ENCODE data around the gene CXCL11. TPM values are rescaled to one million over a fixed set of nuclear protein-coding genes. Genes with fewer than 3 reads are reported as not detected.

CXCL11 gene
- total and polyA plus RNA-seq, 2 experiments from 2014 or later = not detected

GRCh38 chr4:76009311-76009710, 26.6 kb downstream of the CXCL11 start:
- Histone ChIP-seq H3K27ac (no peak overlapping the region), H3K9me2 (ENCODE audit: insufficient read depth) (no peaks in the 10 kb centered on the region), H3K4me3 (no peak overlapping the region), H3F3A (ENCODE audit: insufficient read depth) (peaks cover 29% of the 10 kb centered on the region), H4K20me1 (ENCODE audit: insufficient read depth) (no peaks in the 10 kb centered on the region), H3K9me3 (ENCODE audit: low read depth) (no peaks in the 10 kb centered on the region), H3K4me2 (ENCODE audit: unreplicated experiment) (no peak overlapping the region), H3K4me1 (ENCODE audit: insufficient read depth) (peaks cover 21% of the 10 kb centered on the region), H3K36me3 (ENCODE audit: low read depth) (no peaks in the 10 kb centered on the region), H3K27me3 (replicated peaks; ENCODE audit: insufficient read depth) (no peaks in the 10 kb centered on the region), H2AFZ (no peak overlapping the region), H3K9ac (no peak overlapping the region), H3K79me2 (ENCODE audit: insufficient read depth) (no peaks in the 10 kb centered on the region)
- no peak for DNase-seq
- TF ChIP-seq EZH2phosphoT487 (IDR thresholded peaks at IDR 0.05; ENCODE audit: insufficient read depth, low read depth) = no peak
- TF ChIP-seq EZH2 (IDR thresholded peaks at IDR 0.05; ENCODE audit: insufficient read depth, poor library complexity, severe bottlenecking) = no peak
- WGBS, 2 experiments (ENCODE audit: low coverage in 1 of 2, low lambda C conversion rate in 2 of 2, missing lambda C conversion rate in 2 of 2) = 80 to 84% methylated on average over 5 of the region's 5 CpGs
- in situ Hi-C loops (cut with MboI) = no loop called here

- no peaks in the 10 kb centered on the region for H3K36me3 ChIP-seq (ENCODE audit: low read depth)
- WGBS, 2 experiments (ENCODE audit: low coverage in 1 of 2, low lambda C conversion rate in 2 of 2, missing lambda C conversion rate in 2 of 2) = 10 to 11% methylated on average over 1 of the region's 1 CpG
- no peak within 1 kb of the TSS for H3K4me3 ChIP-seq
- H3K4me1 ChIP-seq (ENCODE audit: insufficient read depth) = peaks cover 11% of the 10 kb centered on the region
- H4K20me1 ChIP-seq (ENCODE audit: insufficient read depth) = no peaks in the 10 kb centered on the region
- no peaks in the 10 kb centered on the region for H3K27me3 ChIP-seq (replicated peaks; ENCODE audit: insufficient read depth)
- H2AFZ ChIP-seq = no peak within 1 kb of the TSS
- no peaks in the 10 kb centered on the region for H3K79me2 ChIP-seq (ENCODE audit: insufficient read depth)
- no peak for DNase-seq
- in situ Hi-C loops (cut with MboI) = no loop called here
- no peak within 1 kb of the TSS for H3K4me2 ChIP-seq (ENCODE audit: unreplicated experiment)
- H3K9me3 ChIP-seq (ENCODE audit: low read depth) = no peaks in the 10 kb centered on the region
- no peak for TF ChIP-seq EZH2phosphoT487 (IDR thresholded peaks at IDR 0.05; ENCODE audit: insufficient read depth, low read depth)
- no peak for TF ChIP-seq EZH2 (IDR thresholded peaks at IDR 0.05; ENCODE audit: insufficient read depth, poor library complexity, severe bottlenecking)
- no peak within 1 kb of the TSS for H3K9ac ChIP-seq
- H3K9me2 ChIP-seq (ENCODE audit: insufficient read depth) = no peaks in the 10 kb centered on the region
- no peak within 1 kb of the TSS for H3K27ac ChIP-seq
- H3F3A ChIP-seq (ENCODE audit: insufficient read depth) = peaks cover 12% of the 10 kb centered on the region
Observed at GRCh38 chr4:76007089-76007862, 28.6 kb downstream of the CXCL11 start, which contains the start of gene CXCL9. Gene CXCL9 (minus strand): TSS chr4:76007509. CDS start chr4:76007449, 60 bp downstream.

GRCh38 chr4:76003620-76004019, 32.2 kb downstream of the CXCL11 start:
- Histone ChIP-seq H3K4me2 (ENCODE audit: unreplicated experiment) (no peak overlapping the region), H3K4me1 (ENCODE audit: insufficient read depth) (no peaks in the 10 kb centered on the region), H3K79me2 (ENCODE audit: insufficient read depth) (no peaks in the 10 kb centered on the region), H3K27me3 (replicated peaks; ENCODE audit: insufficient read depth) (no peaks in the 10 kb centered on the region), H4K20me1 (ENCODE audit: insufficient read depth) (no peaks in the 10 kb centered on the region), H3K9ac (no peak overlapping the region), H3K36me3 (ENCODE audit: low read depth) (no peaks in the 10 kb centered on the region), H3K27ac (no peak overlapping the region), H3K4me3 (no peak overlapping the region), H3K9me2 (ENCODE audit: insufficient read depth) (no peaks in the 10 kb centered on the region), H2AFZ (no peak overlapping the region), H3K9me3 (ENCODE audit: low read depth) (no peaks in the 10 kb centered on the region), H3F3A (ENCODE audit: insufficient read depth) (no peaks in the 10 kb centered on the region)
- DNase-seq = no peak
- TF ChIP-seq EZH2phosphoT487 (IDR thresholded peaks at IDR 0.05; ENCODE audit: insufficient read depth, low read depth) (no peak), EZH2 (IDR thresholded peaks at IDR 0.05; ENCODE audit: insufficient read depth, poor library complexity, severe bottlenecking) (no peak)
- 63 to 67% methylated on average over 3 of the region's 3 CpGs for WGBS, 2 experiments (ENCODE audit: low coverage in 1 of 2, low lambda C conversion rate in 2 of 2, missing lambda C conversion rate in 2 of 2)
- in situ Hi-C loops (cut with MboI) = no loop called here

- Histone ChIP-seq H3K27me3 (replicated peaks; ENCODE audit: insufficient read depth) (no peaks in the 10 kb centered on the region), H3K4me1 (ENCODE audit: insufficient read depth) (no peaks in the 10 kb centered on the region), H3K36me3 (ENCODE audit: low read depth) (no peaks in the 10 kb centered on the region), H2AFZ (no peak overlapping the region), H3K9ac (no peak overlapping the region), H3K4me3 (no peak overlapping the region), H3K4me2 (ENCODE audit: unreplicated experiment) (no peak overlapping the region), H3K27ac (no peak overlapping the region), H4K20me1 (ENCODE audit: insufficient read depth) (no peaks in the 10 kb centered on the region), H3K79me2 (ENCODE audit: insufficient read depth) (no peaks in the 10 kb centered on the region), H3F3A (ENCODE audit: insufficient read depth) (no peaks in the 10 kb centered on the region), H3K9me3 (ENCODE audit: low read depth) (no peaks in the 10 kb centered on the region), H3K9me2 (ENCODE audit: insufficient read depth) (no peaks in the 10 kb centered on the region)
- no peak for DNase-seq
- TF ChIP-seq EZH2phosphoT487 (IDR thresholded peaks at IDR 0.05; ENCODE audit: insufficient read depth, low read depth) = no peak
- TF ChIP-seq EZH2 (IDR thresholded peaks at IDR 0.05; ENCODE audit: insufficient read depth, poor library complexity, severe bottlenecking) = no peak
- in situ Hi-C loops (cut with MboI) = no loop called here
- 23 to 24% methylated on average over 2 of the region's 2 CpGs for WGBS, 2 experiments (ENCODE audit: low coverage in 1 of 2, low lambda C conversion rate in 2 of 2, missing lambda C conversion rate in 2 of 2)
Observed at GRCh38 chr4:76003035-76003434, 32.8 kb downstream of the CXCL11 start.

Measured in GM23248 (cell line).